Parathyroid adenoma (tissue), 2 donors: ENCODE results near the gene WDR26.

ENCODE experiments used
- H2AFZ ChIP-seq: fragments of 300-600 bp; sonication (generic); one replicate; pipeline ENCODE4 v1.7.0; 2017; ENCODE audit warnings: antibody characterized with exemption, mild to moderate bottlenecking
- H3K27ac ChIP-seq: fragments of 300-600 bp; sonication (generic); one replicate; pipeline ENCODE4 v1.7.0; 2017
- H3K27me3 ChIP-seq: fragments of 300-600 bp; sonication (generic); one replicate; pipeline ENCODE4 v1.7.0; 2017; ENCODE audit warnings: low read length; ENCODE audit not compliant: control insufficient read depth, insufficient read depth
- H3K36me3 ChIP-seq: fragments of 300-600 bp; sonication (generic); one replicate; pipeline ENCODE4 v1.7.0; 2017; ENCODE audit warnings: low read length; ENCODE audit not compliant: control insufficient read depth, insufficient read depth
- H3K4me1 ChIP-seq: fragments of 300-600 bp; sonication (generic); one replicate; pipeline ENCODE4 v1.7.0; 2017; ENCODE audit warnings: control low read depth
- H3K4me2 ChIP-seq: fragments of 300-600 bp; sonication (generic); one replicate; pipeline ENCODE4 v1.7.0; 2017; ENCODE audit warnings: low read length
- H3K4me3 ChIP-seq: fragments of 300-600 bp; sonication (generic); one replicate; pipeline ENCODE4 v1.7.0; 2017; ENCODE audit warnings: low read depth, low read length
- H3K79me2 ChIP-seq: fragments of 300-600 bp; sonication (generic); one replicate; pipeline ENCODE4 v1.7.0; 2017; ENCODE audit warnings: control low read depth
- H3K9ac ChIP-seq: fragments of 300-600 bp; sonication (generic); one replicate; pipeline ENCODE4 v1.7.0; 2017; ENCODE audit warnings: mild to moderate bottlenecking
- H3K9me3 ChIP-seq: fragments of 300-600 bp; sonication (generic); one replicate; pipeline ENCODE4 v1.7.0; 2017; ENCODE audit warnings: low read length; ENCODE audit not compliant: control insufficient read depth
- CTCF ChIP-seq: fragments of 300-600 bp; sonication (generic); IDR thresholded peaks from one replicate; pipeline ENCODE4 v1.7.0; 2017; ENCODE audit warnings: antibody characterized with exemption, mild to moderate bottlenecking
- donor health status: primary hyperparathyroidism.

WDR26 gene

GRCh38 chr1:224472806-224473205 is 38.2 kb upstream of the WDR26 start:
- Histone ChIP-seq H3K79me2 (no peaks in the 10 kb centered on the region), H3K4me1 (no peaks in the 10 kb centered on the region), H3K27me3 (no peaks in the 10 kb centered on the region), H3K27ac (no peak overlapping the region), H3K9ac (no peak overlapping the region), H3K9me3 (no peaks in the 10 kb centered on the region), H3K36me3 (no peaks in the 10 kb centered on the region), H2AFZ (no peak overlapping the region), H3K4me3 (no peak overlapping the region), H3K4me2 (no peak overlapping the region)
- TF ChIP-seq CTCF, result no peak

GRCh38 chr1:224466154-224466553 is 31.6 kb upstream of the WDR26 start:
- no peaks in the 10 kb centered on the region for H3K27me3 ChIP-seq
- no peaks in the 10 kb centered on the region for H3K79me2 ChIP-seq
- no peak overlapping the region for H3K9ac ChIP-seq
- H3K27ac ChIP-seq, result no peak overlapping the region
- TF ChIP-seq CTCF, result no peak
- H3K4me2 ChIP-seq, result no peak overlapping the region
- no peaks in the 10 kb centered on the region for H3K36me3 ChIP-seq
- no peak overlapping the region for H3K4me3 ChIP-seq
- no peaks in the 10 kb centered on the region for H3K9me3 ChIP-seq
- H3K4me1 ChIP-seq, result no peaks in the 10 kb centered on the region
- no peak overlapping the region for H2AFZ ChIP-seq

- H3K9me3 ChIP-seq, result no peaks in the 10 kb centered on the region
- H3K4me3 ChIP-seq, result no peak overlapping the region
- no peaks in the 10 kb centered on the region for H3K36me3 ChIP-seq
- no peak for TF ChIP-seq CTCF
- no peaks in the 10 kb centered on the region for H3K79me2 ChIP-seq
- no peak overlapping the region for H3K9ac ChIP-seq
- H3K4me1 ChIP-seq, result no peaks in the 10 kb centered on the region
- H2AFZ ChIP-seq, result no peak overlapping the region
- no peak overlapping the region for H3K27ac ChIP-seq
- no peak overlapping the region for H3K4me2 ChIP-seq
- no peaks in the 10 kb centered on the region for H3K27me3 ChIP-seq
Observed at GRCh38 chr1:224459966-224460365, 25.4 kb upstream of the WDR26 start.

GRCh38 chr1:224458996-224459395 is 24.4 kb upstream of the WDR26 start:
- H3K9me3 ChIP-seq, result no peaks in the 10 kb centered on the region
- H3K4me1 ChIP-seq, result no peaks in the 10 kb centered on the region
- no peaks in the 10 kb centered on the region for H3K27me3 ChIP-seq
- no peaks in the 10 kb centered on the region for H3K36me3 ChIP-seq
- no peak overlapping the region for H3K27ac ChIP-seq
- no peak for TF ChIP-seq CTCF
- no peak overlapping the region for H3K4me2 ChIP-seq
- H2AFZ ChIP-seq, result no peak overlapping the region
- H3K9ac ChIP-seq, result no peak overlapping the region
- H3K4me3 ChIP-seq, result no peak overlapping the region
- no peaks in the 10 kb centered on the region for H3K79me2 ChIP-seq

GRCh38 chr1:224458296-224458695 is 23.7 kb upstream of the WDR26 start:
- no peaks in the 10 kb centered on the region for H3K27me3 ChIP-seq
- no peak for TF ChIP-seq CTCF
- H3K4me3 ChIP-seq, result no peak overlapping the region
- no peak overlapping the region for H3K9ac ChIP-seq
- H3K27ac ChIP-seq, result no peak overlapping the region
- no peak overlapping the region for H2AFZ ChIP-seq
- H3K36me3 ChIP-seq, result no peaks in the 10 kb centered on the region
- no peaks in the 10 kb centered on the region for H3K9me3 ChIP-seq
- H3K79me2 ChIP-seq, result no peaks in the 10 kb centered on the region
- no peaks in the 10 kb centered on the region for H3K4me1 ChIP-seq
- H3K4me2 ChIP-seq, result no peak overlapping the region
